H1 (cell line): ENCODE data around the gene NDUFA13. TPM values are rescaled to one million over a fixed set of nuclear protein-coding genes. Genes with fewer than 3 reads are reported as not detected.

ENCODE experiments used
- CTCF ChIA-PET: fragments of 300-600 bp; sonication (Branson Sonifier 250); formaldehyde crosslinking; loops from one replicate; lab custom pipeline; 2021; ENCODE audit not compliant: partially characterized antibody; lab: Charles Lee
- POLR2A ChIA-PET: fragments of 300-600 bp; sonication (Branson Sonifier 250); formaldehyde crosslinking; loops from one replicate; lab custom pipeline; 2021; ENCODE audit warnings: inconsistent platforms; ENCODE audit not compliant: partially characterized antibody; lab: Charles Lee
- DNase-seq, 2 experiments: peaks; one replicate each; pipeline versions ENCODE4 v3.0.0 to v3.0.0-alpha.2; 2010 to 2022; ENCODE audit warnings: low spot score in 2 of 2, low read depth in 1 of 2, mixed read lengths in 1 of 2
- FAIRE-seq: peaks from 2 replicates; lab custom pipeline; 2011; peaks lifted over from hg19 to GRCh38; lab: Jason Lieb, UNC
- H2AFZ ChIP-seq: 2 replicates; pipeline ENCODE4 v1.8.1; 2012; ENCODE audit warnings: low read length, inconsistent platforms
- H2AK5ac ChIP-seq: 2 replicates; pipeline ENCODE4 v1.6.1; 2013; ENCODE audit warnings: low read depth, low read length
- H2BK120ac ChIP-seq: replicated peaks from 2 replicates; pipeline ENCODE3; 2013; ENCODE audit warnings: low read depth, low read length, inconsistent platforms
- H2BK12ac ChIP-seq: 2 replicates; pipeline ENCODE4 v1.6.1; 2013; ENCODE audit warnings: low read depth, low read length
- H2BK15ac ChIP-seq: 2 replicates; pipeline ENCODE4 v1.6.1; 2013; ENCODE audit warnings: low read length
- H2BK20ac ChIP-seq: 2 replicates; pipeline ENCODE4 v1.6.1; 2013; ENCODE audit warnings: low read length
- H2BK5ac ChIP-seq: 2 replicates; pipeline ENCODE4 v1.6.1; 2013; ENCODE audit warnings: low read depth, low read length
- H3K14ac ChIP-seq: 2 replicates; pipeline ENCODE4 v1.6.1; 2013; ENCODE audit warnings: inconsistent platforms; ENCODE audit not compliant: insufficient read length
- H3K18ac ChIP-seq: 2 replicates; pipeline ENCODE4 v1.6.1; 2013; ENCODE audit warnings: low read length; ENCODE audit errors: extremely low read depth
- H3K23ac ChIP-seq: 2 replicates; pipeline ENCODE4 v1.6.1; 2013; ENCODE audit warnings: inconsistent platforms; ENCODE audit not compliant: insufficient read length
- H3K23me2 ChIP-seq: 2 replicates; pipeline ENCODE4 v1.6.1; 2013; ENCODE audit warnings: low read depth, low read length
- H3K27ac ChIP-seq: 2 replicates; pipeline ENCODE4 v1.6.1; 2011; ENCODE audit warnings: low read depth, low read length, inconsistent platforms
- H3K27me3 ChIP-seq, 4 experiments: replicated peaks in 1 of 4; 1 replicate in 1 of 4; 2 replicates in 3 of 4; pipeline versions ENCODE4 v1.6.1 to v1.8.1; 2011 to 2013; ENCODE audit warnings: low read length in 3 of 4, mild to moderate bottlenecking in 3 of 4, inconsistent platforms in 2 of 4, mixed read lengths in 2 of 4, moderate library complexity in 1 of 4; ENCODE audit not compliant: control insufficient read depth in 3 of 4, insufficient read depth in 3 of 4; ENCODE audit errors: extremely low read depth in 1 of 4
- H3K36me3 ChIP-seq, 4 experiments: 2 replicates each; pipeline versions ENCODE4 v1.6.1 to v1.8.1; 2011 to 2013; ENCODE audit warnings: mild to moderate bottlenecking in 4 of 4, low read length in 3 of 4, moderate library complexity in 2 of 4, control low read depth in 1 of 4, inconsistent platforms in 1 of 4; ENCODE audit not compliant: insufficient read depth in 4 of 4, control insufficient read depth in 2 of 4
- H3K4ac ChIP-seq: replicated peaks from 2 replicates; pipeline ENCODE3; 2013; ENCODE audit warnings: low read length, low read depth, mixed read lengths, inconsistent platforms; ENCODE audit not compliant: insufficient read length
- H3K4me1 ChIP-seq, 4 experiments: replicated peaks in 1 of 4; 1 replicate in 1 of 4; 2 replicates in 3 of 4; pipeline versions ENCODE4 v1.6.1 to v1.8.1; 2011 to 2013; ENCODE audit warnings: low read length in 3 of 4, inconsistent platforms in 2 of 4, mixed read lengths in 1 of 4; ENCODE audit not compliant: insufficient read depth in 4 of 4, control insufficient read depth in 3 of 4
- H3K4me2 ChIP-seq, 2 experiments: 2 replicates each; pipeline versions ENCODE4 v1.6.1 to v1.8.1; 2011 to 2013; ENCODE audit warnings: low read depth in 2 of 2, low read length in 2 of 2, control low read depth in 1 of 2, inconsistent platforms in 1 of 2, mild to moderate bottlenecking in 1 of 2; ENCODE audit not compliant: insufficient read depth in 1 of 2
- H3K4me3 ChIP-seq, 4 experiments: fragments of 200-600, 300-600 bp in 1 of 4; sonication (generic), shearing (Covaris generic), sonication (Bioruptor Twin) in 1 of 4; 2 replicates each; pipeline versions ENCODE4 v1.5.1 to v1.8.1; 2011 to 2016; ENCODE audit warnings: low read length in 4 of 4, low read depth in 3 of 4, control low read depth in 2 of 4, inconsistent platforms in 2 of 4, mild to moderate bottlenecking in 2 of 4, mixed read lengths in 1 of 4, moderate library complexity in 1 of 4; ENCODE audit not compliant: insufficient read depth in 2 of 4; ENCODE audit errors: extremely low read depth in 1 of 4
- H3K56ac ChIP-seq: replicated peaks from 2 replicates; pipeline ENCODE3; 2013; ENCODE audit warnings: low read depth, mild to moderate bottlenecking, mixed read lengths, low read length, inconsistent platforms; ENCODE audit not compliant: insufficient read length
- H3K79me1 ChIP-seq: 2 replicates; pipeline ENCODE4 v1.6.1; 2013; ENCODE audit warnings: low read depth, low read length, control low read depth
- H3K79me2 ChIP-seq, 2 experiments: 2 replicates each; pipeline versions ENCODE4 v1.6.1 to v1.8.1; 2012 to 2013; ENCODE audit warnings: low read length in 2 of 2, mild to moderate bottlenecking in 2 of 2, inconsistent platforms in 1 of 2; ENCODE audit not compliant: insufficient read depth in 2 of 2, control insufficient read depth in 1 of 2
- H3K9ac ChIP-seq, 4 experiments: replicated peaks in 1 of 4; 1 replicate in 1 of 4; 2 replicates in 3 of 4; pipeline versions ENCODE4 v1.6.1 to v1.8.1; 2011 to 2013; ENCODE audit warnings: low read depth in 3 of 4, low read length in 3 of 4, control low read depth in 2 of 4, mild to moderate bottlenecking in 2 of 4, moderate library complexity in 2 of 4, inconsistent platforms in 1 of 4; ENCODE audit errors: extremely low read depth in 1 of 4
- H3K9me3 ChIP-seq, 2 experiments: 2 replicates each; pipeline versions ENCODE4 v1.6.1 to v1.8.1; 2012 to 2013; ENCODE audit warnings: mild to moderate bottlenecking in 2 of 2, moderate library complexity in 2 of 2, control low read depth in 1 of 2, inconsistent platforms in 1 of 2, low read depth in 1 of 2, low read length in 1 of 2, mixed read lengths in 1 of 2; ENCODE audit not compliant: insufficient read depth in 2 of 2
- H4K20me1 ChIP-seq, 2 experiments: replicated peaks in 1 of 2; 2 replicates each; pipeline versions ENCODE3 to v1.8.1; 2011 to 2013; ENCODE audit warnings: inconsistent platforms in 2 of 2, low read length in 2 of 2, mild to moderate bottlenecking in 1 of 2; ENCODE audit not compliant: insufficient read depth in 2 of 2, control insufficient read depth in 1 of 2
- H4K5ac ChIP-seq: 2 replicates; pipeline ENCODE4 v1.6.1; 2013; ENCODE audit warnings: low read length, low read depth, mixed read lengths, inconsistent platforms; ENCODE audit not compliant: insufficient read length
- H4K8ac ChIP-seq: 2 replicates; pipeline ENCODE4 v1.8.0; 2013; ENCODE audit warnings: mild to moderate bottlenecking, moderate library complexity, low read length, inconsistent platforms; ENCODE audit not compliant: insufficient read depth; ENCODE audit errors: extremely low read depth
- H4K91ac ChIP-seq: replicated peaks from 2 replicates; pipeline ENCODE3; 2013; ENCODE audit warnings: low read length, mixed read lengths, inconsistent platforms; ENCODE audit not compliant: insufficient read length
- CHD1 ChIP-seq: IDR thresholded peaks from 2 replicates; pipeline ENCODE4 v1.6.1; 2012; ENCODE audit warnings: low read depth, low read length, improper control_type of control experiment
- GABPA ChIP-seq: IDR thresholded peaks from 2 replicates; pipeline ENCODE4 v1.6.1; 2011; ENCODE audit warnings: mild to moderate bottlenecking, low read length, moderate library complexity, borderline replicate concordance; ENCODE audit not compliant: insufficient read depth
- HDAC2 ChIP-seq, 2 experiments: fragments of 300-600 bp in 1 of 2; sonication (generic) in 1 of 2; IDR thresholded peaks; 2 replicates each; pipeline ENCODE4 v1.6.1; 2011 to 2012; ENCODE audit warnings: low read depth in 2 of 2, low read length in 2 of 2, mild to moderate bottlenecking in 2 of 2, moderate library complexity in 2 of 2, borderline replicate concordance in 1 of 2, inconsistent platforms in 1 of 2
- JUND ChIP-seq: IDR thresholded peaks from 2 replicates; pipeline ENCODE4 v1.6.1; 2011; ENCODE audit warnings: mild to moderate bottlenecking, improper control_type of control experiment, low read length
- POLR2AphosphoS5 ChIP-seq: IDR thresholded peaks from 2 replicates; pipeline ENCODE4 v1.6.1; 2011; ENCODE audit warnings: low read depth, low read length
- RAD21 ChIP-seq, 2 experiments: IDR thresholded peaks in 1 of 2; conservative IDR thresholded peaks in 1 of 2; 2 replicates each; pipeline ENCODE4 v1.6.1; 2011; ENCODE audit warnings: low read depth in 2 of 2, low read length in 2 of 2, improper control_type of control experiment in 1 of 2, inconsistent platforms in 1 of 2, mild to moderate bottlenecking in 1 of 2, moderate library complexity in 1 of 2
- SIN3A ChIP-seq, 2 experiments: IDR thresholded peaks in 1 of 2; conservative IDR thresholded peaks in 1 of 2; 2 replicates each; pipeline ENCODE4 v1.6.1; 2011 to 2012; ENCODE audit warnings: low read length in 2 of 2, improper control_type of control experiment in 1 of 2, low read depth in 1 of 2, mild to moderate bottlenecking in 1 of 2
- SIX5 ChIP-seq: IDR thresholded peaks from 2 replicates; pipeline ENCODE4 v1.6.1; 2011; ENCODE audit warnings: mild to moderate bottlenecking, low read depth, low read length
- TAF7 ChIP-seq: optimal IDR thresholded peaks from 2 replicates; pipeline ENCODE3; 2011; ENCODE audit warnings: low read depth, mild to moderate bottlenecking, inconsistent platforms, low read length, moderate library complexity, borderline replicate concordance
- TBP ChIP-seq: IDR thresholded peaks from 2 replicates; pipeline ENCODE4 v1.6.1; 2011; ENCODE audit warnings: low read depth, low read length, improper control_type of control experiment
- WGBS, 2 experiments: shearing (Covaris generic) in 1 of 2; methylation state at CpG; one replicate each; pipeline versions ENCODE4 v1.1.6 to v1.1.7; 2013 to 2015; ENCODE audit warnings: low lambda C conversion rate in 2 of 2, mixed read lengths in 2 of 2, inconsistent platforms in 1 of 2, low coverage in 1 of 2, missing lambda C conversion rate in 1 of 2; ENCODE audit not compliant: insufficient replicate concordance in 2 of 2, insufficient coverage in 1 of 2, insufficient read length in 1 of 2; ENCODE audit errors: extremely low coverage in 1 of 2, missing lambda C conversion rate in 1 of 2; 5-methylcytosine and 5-hydroxymethylcytosine counted together
- polyA plus RNA-seq, 7 experiments: library from polyadenylated mRNA; depleted of rRNA in 3 of 7; stranded (reverse) in 5 of 7; unstranded in 2 of 7; fragments of >200 nt in 5 of 7; fragments of 200-250 nt in 2 of 7; gene quantifications; 1 replicate in 5 of 7; 2 replicates in 1 of 7; 4 replicates in 1 of 7; pipeline versions ENCODE4 v1.2.1 to v1.2.3, GENCODE V29; 2011 to 2013; ENCODE audit warnings: missing spikeins in 2 of 7, mixed read lengths in 2 of 7
- total RNA-seq: library from RNA; stranded (reverse); fragmentation: NEBNext Ultra II Directional; extraction: Animal tissue kit (Norgen Biotek cat#: 25700); gene quantifications from 2 replicates; pipeline ENCODE4 v1.2.1, GENCODE V29; 2021

Gene NDUFA13
- total and polyA plus RNA-seq, 2 of the 8 experiments (the other 6 are each of a cell fraction or from before 2014, with no cell fraction given): 413 to 1,105 TPM

GRCh38 chr19:19540715-19541515 is 24.9 kb downstream of the NDUFA13 start:
- no peak overlapping the region for H2BK120ac ChIP-seq
- peak overlapping the region; percentile 2; the same call in 1 of the 2 replicates for H4K8ac ChIP-seq
- DNase-seq (peak; percentile 94 to 98), FAIRE-seq (peak; percentile 36)
- no peak overlapping the region for H2BK5ac ChIP-seq
- 0 out of 7 replicates have a peak overlapping the region, but pooled peaks of 2 of the 4 experiments have one; percentile 8 to 30 for H3K9ac ChIP-seq
- H3K79me2 ChIP-seq: no peaks in the 10 kb centered on the region
- H2BK15ac ChIP-seq: no peak overlapping the region
- H3K4me3 ChIP-seq: peak overlapping the region; percentile 3 to 55 (median 46); a peak in 7 of 8 replicates
- peak overlapping the region; percentile 27; the same call in 1 of the 2 replicates for H2BK12ac ChIP-seq
- CTCF ChIA-PET: interaction anchor here (0.6 to 8.2 kb wide), 10 partner anchors 8 to 459 kb away, joined by 3 to 104 read pairs (median 4); partner anchors contain the start of genes NDUFA13 and YJEFN3
- H2AFZ ChIP-seq: no peak overlapping the region
- no peak overlapping the region for H2BK20ac ChIP-seq
- H3K4ac ChIP-seq: no peak overlapping the region
- no peak overlapping the region for H2AK5ac ChIP-seq
- no peak overlapping the region for H3K56ac ChIP-seq
- H3K9me3 ChIP-seq: peaks cover 0 to 4% of the 10 kb centered on the region in 2 experiments; a peak in 1 of 4 replicates
- H3K14ac ChIP-seq: no peak overlapping the region
- no peaks in the 10 kb centered on the region for H3K79me1 ChIP-seq
- peak overlapping the region; percentile 52 to 66 for H3K4me2 ChIP-seq
- H4K20me1 ChIP-seq: peaks cover 3% of the 10 kb centered on the region in 2 experiments
- H3K4me1 ChIP-seq: peaks cover 0 to 8% (median 3%) of the 10 kb centered on the region in 4 experiments; a peak in 3 of 7 replicates
- no peak overlapping the region for H3K18ac ChIP-seq
- H3K23ac ChIP-seq: no peak overlapping the region
- no peaks in the 10 kb centered on the region for H3K36me3 ChIP-seq
- H3K27ac ChIP-seq: no peak overlapping the region
- 28% methylated on average over 25 of the region's 45 CpGs; no CpG with 5 or more reads in 1 of the 2 experiments for WGBS, 2 experiments
- POLR2A ChIA-PET: interaction anchor here (0.6 to 1.6 kb wide), 8 partner anchors 9 to 109 kb away, joined by 3 to 6 read pairs (median 4); partner anchors contain the start of genes LPAR2, NDUFA13 and TSSK6
- peaks cover 9% of the 10 kb centered on the region; the same call in 1 of the 2 replicates for H3K23me2 ChIP-seq
- H3K27me3 ChIP-seq: peaks cover 6 to 26% (median 20%) of the 10 kb centered on the region in 4 experiments
- no peak overlapping the region for H4K91ac ChIP-seq
- no peak overlapping the region for H4K5ac ChIP-seq
- TF ChIP-seq SIX5 (no peak), CHD1 (no peak), GABPA (no peak), JUND (no peak), TAF7 (no peak), HDAC2 (IDR thresholded peaks at IDR 0.05; ENCODE audit: borderline replicate concordance in 1 of 2, low read depth in 2 of 2, low read length in 2 of 2) (no peak), SIN3A (conservative IDR thresholded peaks at IDR 0.05 in 1 of 2, IDR thresholded peaks at IDR 0.05 in 1 of 2; ENCODE audit: low read depth in 1 of 2, low read length in 2 of 2) (no peak), POLR2AphosphoS5 (no peak), RAD21 (IDR thresholded peaks at IDR 0.05 in 1 of 2, conservative IDR thresholded peaks at IDR 0.05 in 1 of 2; ENCODE audit: low read depth in 2 of 2, low read length in 2 of 2) (peak in 1 of 2 experiments; percentile 17; a peak in 1 of 4 replicates), TBP (no peak)
